GM18505 (cell line): Measurements from ENCODE around the gene SEL1L2.

Source experiments
- ATAC-seq: cut with Tn5 transposase; IDR thresholded peaks from one replicate; pipeline ENCODE4 v1.9.1; 2021; ENCODE audit not compliant: unreplicated experiment
- POLR2A ChIP-seq: IDR thresholded peaks from 4 replicates; pipeline ENCODE4 v1.6.1; 2011; ENCODE audit warnings: borderline replicate concordance; ENCODE audit not compliant: insufficient read depth, insufficient read length; ENCODE audit errors: extremely low read depth

Gene SEL1L2

GRCh38 chr20:13813910-13814309 lies 176.5 kb downstream of the SEL1L2 start:
- no peak for ATAC-seq

GRCh38 chr20:13810446-13810845 lies 180.0 kb downstream of the SEL1L2 start:
- no peak for ATAC-seq
- no peak for TF ChIP-seq POLR2A

More at GRCh38 chr20:13813910-13814309, 176.5 kb downstream of the SEL1L2 start:
- no peak for TF ChIP-seq POLR2A

GRCh38 chr20:13809855-13810254 lies 180.6 kb downstream of the SEL1L2 start:
- no peak for ATAC-seq
- no peak for TF ChIP-seq POLR2A

- TF ChIP-seq POLR2A = no peak
- ATAC-seq = no peak
Measured at GRCh38 chr20:13809373-13809772, 181.0 kb downstream of the SEL1L2 start.

- TF ChIP-seq POLR2A = no peak
- no peak for ATAC-seq
Measured at GRCh38 chr20:13800728-13801134, 189.7 kb downstream of the SEL1L2 start.

GRCh38 chr20:13799974-13800373 lies 190.4 kb downstream of the SEL1L2 start:
- TF ChIP-seq POLR2A = no peak
- no peak for ATAC-seq
